T-helper 1 cell (primary cell): Measurements from ENCODE around the gene MIA3.
"Not testable (repeated sequence)": the region's sequence is repeated elsewhere in the genome, so short reads cannot be mapped to it uniquely, and the experiment has no call there.

ENCODE experiments used
- DNase-seq, 5 donors: peaks; one replicate each; pipeline ENCODE4 v3.0.0-alpha.2; 2012 to 2020

MIA3 gene

DNA sequence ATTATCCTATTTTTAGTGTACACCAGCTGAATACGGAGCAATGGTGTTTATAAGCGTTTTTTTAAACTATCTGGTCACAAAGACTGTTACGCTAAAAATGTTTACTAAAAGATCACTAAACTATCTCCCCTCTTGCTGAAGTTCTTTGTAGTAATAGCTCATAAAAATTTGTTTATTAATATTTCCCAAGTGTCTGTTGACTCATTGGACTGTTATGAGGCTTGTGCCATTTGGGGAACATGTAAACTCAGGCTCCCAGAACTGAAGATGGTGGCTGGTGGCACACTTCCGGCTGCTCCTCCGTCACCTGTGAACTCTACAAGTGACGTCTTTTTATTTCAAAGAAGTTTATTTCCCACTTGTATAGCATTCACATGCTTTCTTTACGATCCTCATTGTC, 48.1 kb downstream of the MIA3 start:
- DNase-seq: no peak

DNA sequence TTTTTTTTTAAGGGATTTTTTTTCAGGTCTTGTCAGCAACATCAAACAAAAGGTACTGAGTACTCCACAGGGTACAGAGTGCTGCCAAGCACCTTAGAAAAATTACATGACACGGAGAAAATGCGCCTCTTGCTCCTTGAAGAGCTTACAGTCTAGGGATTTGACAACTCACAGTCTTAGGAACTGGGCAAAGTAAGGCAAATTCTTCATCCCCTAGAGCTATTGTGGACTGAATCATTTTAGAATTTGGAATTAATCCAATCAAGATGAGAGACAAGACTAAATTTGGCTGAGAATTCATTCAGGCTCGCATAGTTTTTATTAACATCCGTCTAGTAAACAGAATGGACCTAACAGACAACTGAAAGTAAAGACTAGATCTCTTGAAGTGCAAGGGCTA, 50.3 kb downstream of the MIA3 start:
- not testable (repeated sequence) for DNase-seq

DNA sequence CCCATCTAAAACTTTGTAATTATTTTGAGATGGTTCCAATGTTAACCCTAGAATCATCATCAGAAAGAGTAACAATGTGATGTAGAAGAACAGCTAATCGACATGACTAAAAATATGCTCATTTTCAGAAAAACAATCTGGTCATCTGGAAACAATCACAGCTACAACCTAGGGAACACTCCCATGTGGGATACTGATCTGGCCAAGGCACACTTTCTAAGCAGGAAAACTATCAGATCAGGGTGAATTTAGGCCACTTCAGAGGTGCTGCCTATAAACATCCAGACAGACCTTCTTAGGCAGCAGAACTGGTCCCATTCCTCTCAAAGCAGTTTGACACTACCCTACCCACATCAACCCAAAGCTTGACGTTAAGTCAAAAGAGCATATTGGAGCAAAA, 51.2 kb downstream of the MIA3 start:
- DNase-seq: not testable (repeated sequence)

DNA sequence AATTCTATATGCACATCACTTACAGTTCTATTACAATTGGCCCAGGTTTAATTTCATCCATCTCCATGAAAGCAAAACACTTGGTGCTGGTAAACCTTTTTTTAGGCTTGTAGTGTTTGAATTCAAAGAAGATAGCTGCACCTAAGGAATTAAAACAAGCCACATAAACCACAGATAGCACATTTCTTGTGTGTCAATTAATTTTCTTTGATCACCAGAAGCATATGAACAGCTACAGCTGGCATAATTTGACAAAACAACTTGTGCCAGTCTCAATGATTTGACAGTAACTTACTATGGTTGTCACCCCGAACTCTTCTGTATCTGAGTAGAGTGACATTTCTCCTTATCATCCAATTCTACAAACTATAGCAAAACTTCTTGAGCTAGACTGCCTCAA, 52.2 kb downstream of the MIA3 start:
- DNase-seq: no peak

DNA sequence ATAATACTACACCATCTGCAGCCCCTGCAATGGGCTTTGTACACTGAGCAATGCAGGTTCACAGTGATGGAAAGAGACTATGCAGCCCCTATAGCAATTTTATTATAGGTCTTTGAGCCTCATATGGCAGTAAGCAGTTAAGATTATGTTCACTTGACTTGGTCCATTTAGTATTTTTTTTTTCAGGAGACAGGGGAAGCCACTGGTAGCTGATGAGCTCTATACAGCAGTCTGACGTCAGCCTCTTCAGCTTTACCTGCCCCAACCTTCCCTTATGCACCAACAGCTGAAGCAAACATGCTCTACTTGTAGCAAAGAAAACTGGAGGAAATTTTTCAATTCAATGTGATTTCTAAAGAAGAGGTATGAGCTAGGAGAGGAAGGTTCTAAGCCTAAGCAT, 62.2 kb downstream of the MIA3 start:
- no peak for DNase-seq

DNA sequence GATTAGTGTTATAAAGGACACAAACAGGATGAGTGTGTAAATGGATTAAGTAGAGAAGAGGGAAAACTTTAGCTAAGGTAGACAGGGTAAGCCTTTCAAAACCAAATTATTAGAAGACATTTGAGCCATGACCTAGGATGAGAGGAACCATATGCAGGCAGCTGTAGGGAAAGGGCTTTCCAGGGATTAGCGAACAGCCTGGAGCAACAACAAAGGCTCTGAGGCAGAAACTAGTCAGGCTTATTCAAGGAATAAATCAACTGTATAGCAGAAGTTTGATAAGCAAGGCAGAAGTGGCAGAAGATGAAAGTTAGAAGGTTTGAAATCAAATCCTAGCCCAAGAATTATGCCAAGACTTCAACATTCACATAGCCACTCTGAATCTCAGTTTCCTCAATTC, 73.1 kb downstream of the MIA3 start:
- DNase-seq: no peak

DNA sequence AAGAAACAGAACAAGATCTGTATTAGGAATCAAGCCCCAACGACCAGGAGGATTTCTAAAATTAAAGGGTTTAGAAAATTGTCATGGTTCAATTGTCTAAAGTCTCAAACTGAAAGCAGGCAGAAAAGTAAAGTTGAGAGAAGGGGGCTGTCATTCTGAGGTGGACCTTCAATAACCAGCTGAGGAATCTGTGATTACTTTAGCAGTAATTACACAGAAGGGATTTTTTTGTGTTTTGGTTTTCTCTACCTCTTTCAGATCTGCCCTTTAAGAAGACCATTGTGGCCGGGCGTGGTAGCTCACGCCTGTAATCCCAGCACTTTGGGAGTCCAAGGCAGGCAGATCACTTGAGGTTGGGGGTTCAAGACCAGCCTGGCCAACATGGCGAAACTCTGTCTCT, 77.0 kb downstream of the MIA3 start:
- DNase-seq: no peak

DNA sequence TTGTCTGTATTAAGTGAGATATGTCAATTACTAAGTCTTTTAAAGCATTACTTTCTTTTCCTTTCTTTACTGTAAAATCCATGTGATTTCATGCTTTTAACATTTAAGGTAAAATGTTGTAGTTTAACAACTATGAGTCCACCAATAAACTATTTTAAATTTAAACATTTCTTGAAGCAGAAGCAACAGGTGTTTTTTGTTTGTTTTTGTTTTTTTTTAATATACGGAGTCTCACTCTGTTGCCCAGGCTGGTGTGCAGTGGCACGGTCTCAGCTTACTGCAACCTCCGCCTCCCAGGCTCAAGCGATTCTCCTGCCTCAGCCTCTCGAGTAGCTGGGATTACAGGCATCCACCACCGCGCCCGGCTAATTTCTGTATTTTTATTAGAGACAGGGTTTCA, 78.8 kb downstream of the MIA3 start:
- DNase-seq: no peak

DNA sequence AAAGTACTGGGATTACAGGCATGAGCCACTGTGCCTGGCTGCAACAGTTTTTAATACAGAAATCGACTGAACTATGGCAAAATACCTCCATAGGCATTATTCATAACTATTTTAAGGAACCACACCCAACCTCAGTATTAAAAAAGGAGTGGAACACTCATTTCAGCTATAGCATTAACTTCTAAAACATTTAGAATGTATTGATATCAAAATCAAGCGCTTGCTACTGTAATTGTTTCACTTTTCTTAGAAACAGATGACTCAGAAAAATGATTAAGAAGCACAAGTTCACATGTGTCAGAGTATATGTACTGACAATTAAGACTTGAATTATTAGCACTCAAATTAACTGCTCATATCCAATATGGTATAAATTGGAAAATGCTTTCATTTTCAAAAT, 79.3 kb downstream of the MIA3 start:
- DNase-seq: no peak

DNA sequence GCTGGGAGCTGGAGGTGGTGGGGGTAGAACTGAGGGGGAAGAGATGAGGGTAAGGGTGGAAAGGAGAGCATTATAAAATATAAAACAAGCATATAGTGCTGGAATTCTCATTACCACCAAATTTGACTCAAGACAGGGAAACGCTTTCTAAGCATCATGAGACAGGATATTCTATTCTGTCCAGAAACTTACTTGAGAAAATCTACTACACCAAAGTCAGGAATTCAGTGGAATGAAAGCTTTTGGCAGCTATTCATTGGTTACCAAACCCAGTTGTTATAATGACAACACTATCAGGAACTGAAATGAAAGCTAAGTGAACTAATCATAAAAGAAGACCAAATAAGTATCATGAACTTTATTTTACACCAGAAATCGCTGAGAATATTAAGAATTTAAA, 79.9 kb downstream of the MIA3 start:
- DNase-seq: no peak

DNA sequence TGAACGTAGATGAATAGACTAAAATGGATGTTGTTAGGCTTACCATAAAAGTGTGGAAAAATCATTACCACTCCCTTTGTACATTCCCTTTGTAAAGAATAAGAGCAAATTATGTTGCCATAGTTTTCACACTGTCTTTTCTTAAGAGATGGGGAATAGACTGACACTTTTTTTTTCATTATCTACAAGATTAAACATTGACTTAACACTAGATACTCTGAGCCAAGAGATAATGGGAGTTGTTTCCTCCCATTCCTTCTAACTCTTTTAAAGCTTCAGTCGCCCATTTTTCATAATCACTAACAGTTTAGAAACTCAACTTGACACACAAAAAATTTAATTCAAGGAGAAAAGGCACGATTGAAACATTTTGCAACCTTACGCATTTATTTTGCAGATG, 84.3 kb downstream of the MIA3 start:
- DNase-seq: no peak

DNA sequence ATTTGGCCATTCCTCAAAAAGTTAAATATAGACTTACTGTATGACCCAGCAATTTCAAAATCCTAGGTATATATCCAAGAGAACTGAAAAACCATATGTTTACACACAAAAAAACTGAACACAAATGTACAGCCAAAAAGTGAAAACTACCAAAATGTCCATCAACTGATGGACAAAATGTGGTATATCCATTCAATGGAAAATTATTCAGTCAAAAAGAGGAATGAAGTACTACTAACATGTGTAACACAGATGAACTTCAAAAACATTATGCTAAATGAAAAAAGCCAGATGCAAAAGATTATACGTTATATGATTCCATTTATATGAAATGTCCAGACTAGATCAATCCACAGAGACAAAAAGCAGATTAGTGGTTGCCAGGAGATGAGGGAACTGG, 86.4 kb downstream of the MIA3 start:
- no peak for DNase-seq

DNA sequence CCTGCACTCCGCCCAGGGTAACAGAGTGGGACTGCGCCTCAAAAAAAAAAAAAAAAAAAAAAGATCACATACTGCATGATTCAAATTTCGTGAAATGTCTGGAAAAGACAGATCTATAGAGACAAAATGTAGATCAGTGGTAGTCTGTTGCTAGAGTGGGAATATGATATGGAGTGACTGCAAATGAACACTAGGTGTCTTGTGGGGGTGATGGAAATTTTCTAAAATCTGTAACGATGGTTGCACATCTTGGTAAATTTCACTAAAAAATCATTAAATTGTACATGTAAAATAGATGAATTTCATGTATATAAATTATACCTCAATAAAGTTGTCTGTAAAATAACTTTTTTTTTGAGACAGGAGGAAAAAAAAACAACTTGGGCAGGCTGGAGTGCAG, 88.9 kb downstream of the MIA3 start:
- DNase-seq: no peak

DNA sequence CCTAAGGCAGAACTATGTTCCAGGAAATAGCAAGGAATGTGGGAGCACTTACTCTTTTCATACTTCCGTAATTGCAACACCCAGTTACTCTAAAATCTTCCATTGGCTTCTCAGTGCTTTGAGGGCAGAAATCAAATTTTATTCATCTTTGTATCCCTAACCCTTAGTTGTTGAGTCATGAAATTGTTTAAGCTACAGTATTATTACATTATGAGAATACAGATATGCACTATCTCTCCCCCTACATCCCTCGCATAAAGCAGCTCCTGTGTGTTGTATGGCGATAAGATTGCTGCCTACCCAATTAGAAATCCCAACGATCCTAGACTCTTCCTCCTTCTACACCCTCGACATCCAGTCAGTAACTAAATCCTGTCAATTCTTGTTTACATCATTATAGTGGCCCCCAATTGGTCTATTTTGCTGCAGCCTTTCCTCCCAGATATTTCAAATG, 91.8 kb downstream of the MIA3 start:
- DNase-seq: no peak

DNA sequence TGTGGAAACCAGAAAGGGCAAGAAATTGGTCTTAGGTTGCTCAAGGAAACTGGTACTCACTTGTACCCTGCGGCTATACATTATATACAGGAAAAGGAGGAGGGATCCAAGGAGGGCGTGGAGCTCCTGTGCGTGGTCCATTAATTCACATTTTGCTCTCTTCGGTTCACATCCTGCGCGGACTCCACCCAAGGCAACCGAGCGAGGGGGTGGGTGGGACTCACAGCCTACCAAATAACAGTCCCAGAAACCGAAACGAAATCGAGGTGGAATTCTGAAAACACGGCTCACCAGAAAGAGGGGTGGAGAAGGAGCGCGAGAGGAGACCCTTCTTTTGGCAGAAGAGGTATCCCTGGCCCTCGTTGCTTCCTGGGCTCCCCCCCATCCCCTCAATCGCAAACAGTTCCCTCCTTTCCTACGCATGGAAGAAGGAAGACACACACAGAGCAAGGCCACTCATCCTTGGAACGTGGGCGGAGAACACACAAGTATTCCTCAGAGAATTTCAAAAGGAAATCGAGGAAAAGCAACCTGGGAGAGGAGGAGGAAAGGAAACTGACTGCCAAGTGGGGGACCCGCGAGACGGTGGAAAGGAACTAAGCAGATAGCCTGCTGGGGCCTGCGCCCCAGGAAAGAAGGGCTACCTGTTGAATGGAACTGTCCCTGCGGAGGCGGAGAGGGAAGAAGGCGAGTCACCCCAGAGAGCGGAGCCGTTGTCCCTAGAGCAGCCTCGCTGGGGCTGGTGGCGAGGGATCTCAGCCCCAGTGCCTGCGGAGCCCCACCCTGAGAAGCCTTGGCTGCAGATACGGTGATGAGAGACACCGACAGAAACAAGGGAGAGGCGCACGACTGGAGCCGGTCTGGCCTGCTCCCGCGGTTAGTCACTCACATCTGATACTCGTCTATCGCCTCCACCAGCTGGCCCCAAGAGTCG, 93.7 kb downstream of the MIA3 start:
- peak; percentile 24 to 74 (median 48) for DNase-seq

DNA sequence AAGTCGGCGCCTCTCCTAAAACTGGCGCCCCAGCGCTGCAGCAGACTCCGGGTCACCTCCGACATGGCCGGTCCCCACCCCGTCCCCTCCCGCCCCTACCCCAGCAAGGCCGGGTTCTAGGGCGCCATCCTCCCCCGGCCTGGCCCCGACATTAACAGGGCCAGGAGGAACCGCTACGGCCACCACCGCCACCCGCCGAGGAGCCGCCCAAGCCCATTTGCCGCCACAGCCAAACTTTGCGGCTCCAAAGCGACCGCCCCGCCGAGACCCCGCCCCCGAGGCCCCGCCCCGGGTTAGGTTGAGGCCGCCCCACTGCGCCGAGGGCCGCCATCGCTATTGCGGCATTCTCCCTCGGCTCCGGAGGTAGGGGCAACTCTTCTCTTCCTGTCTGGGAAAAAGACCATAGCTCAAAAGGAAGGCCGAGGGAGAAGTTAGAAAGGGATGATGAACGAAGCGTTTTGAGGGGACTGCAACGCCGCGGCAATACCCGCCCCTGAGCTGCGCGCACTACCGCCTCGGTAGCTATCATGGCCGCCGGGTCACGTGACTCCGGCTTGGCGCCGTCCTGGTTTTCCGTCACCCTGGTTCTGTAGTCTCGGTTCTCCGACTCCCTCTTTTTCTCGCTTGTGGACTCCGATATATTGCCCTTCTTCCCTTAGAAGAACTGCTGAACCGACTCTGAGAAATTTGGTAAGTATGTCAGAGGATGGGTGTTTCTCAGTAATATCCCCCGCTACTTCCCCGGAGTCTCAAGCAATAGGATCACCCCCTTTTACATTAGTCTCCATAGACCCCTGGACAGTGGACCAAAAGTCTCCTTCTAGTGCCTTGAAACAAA, 94.6 kb downstream of the MIA3 start, which contains the start of the genes AIDA and BROX:
AIDA (minus strand) TSS at position 239 of the 838 bp plus-strand sequence; CDS start at position 65, 174 bp downstream.
BROX (plus strand) TSS at position 312 of the 838 bp plus-strand sequence. CDS start 3,136 bp downstream, outside the sequence.
- peak; percentile 86 to 93 (median 92) for DNase-seq

DNA sequence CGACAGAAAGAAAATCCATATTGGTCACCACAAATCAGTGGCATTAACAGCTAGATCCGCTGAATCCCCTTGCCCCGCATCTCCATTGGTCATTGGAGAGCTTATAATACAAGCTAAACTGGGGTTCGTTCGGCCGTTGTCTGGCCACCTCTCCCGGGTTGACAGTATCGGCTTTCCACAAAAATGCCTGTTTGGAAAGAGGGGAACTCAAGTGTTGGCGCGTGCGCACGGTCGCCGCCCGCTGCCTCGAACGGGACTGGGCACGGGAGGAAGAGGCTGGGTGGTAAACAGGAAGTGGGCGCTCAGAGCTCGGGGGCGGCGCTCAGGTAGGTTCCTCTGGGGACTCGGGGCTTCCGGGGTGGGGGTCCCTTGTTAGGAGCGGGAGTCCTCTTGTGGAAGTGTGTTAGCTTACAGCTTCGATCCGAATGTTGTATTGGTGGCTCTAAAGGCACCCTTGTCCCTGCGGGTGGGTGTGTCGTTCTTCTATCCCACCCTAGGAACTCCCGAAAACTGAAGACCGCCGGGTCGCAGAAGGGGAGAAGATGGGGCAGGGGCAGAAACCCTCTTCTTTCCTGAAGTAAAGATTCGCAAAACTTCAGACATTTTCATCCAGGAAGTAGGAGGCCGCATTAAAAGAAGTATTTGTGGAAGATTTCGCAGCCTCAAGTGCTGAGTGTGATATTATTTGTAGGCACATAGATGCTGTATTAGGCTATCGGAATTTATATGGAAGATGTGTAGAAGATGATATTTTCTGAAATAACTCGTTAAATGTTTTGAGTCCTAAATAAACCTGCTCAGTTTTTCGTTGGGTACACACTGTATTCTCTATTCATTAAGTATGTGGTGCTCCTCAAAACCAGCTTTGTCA, 95.4 kb downstream of the MIA3 start:
- DNase-seq: peak; percentile 82 to 93 (median 88)

DNA sequence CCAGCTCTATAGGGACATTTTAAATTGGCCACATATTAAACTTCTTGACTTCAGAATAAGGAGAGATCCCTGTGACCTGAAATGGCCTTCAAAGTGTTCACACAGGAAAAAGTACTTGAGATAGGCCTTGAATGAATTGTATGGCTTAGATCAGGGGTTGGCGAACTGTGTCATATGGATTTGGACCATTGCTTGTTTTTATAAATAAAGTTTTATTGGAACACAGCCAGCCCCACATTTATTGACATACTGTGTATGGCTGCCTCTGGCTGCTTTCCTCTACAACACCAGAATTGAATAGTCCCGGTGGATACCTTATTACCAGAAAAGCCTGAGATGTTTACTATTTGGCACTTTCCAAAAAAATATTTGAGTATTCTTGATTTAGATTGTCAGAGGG, 98.5 kb downstream of the MIA3 start:
- no peak for DNase-seq
